Uterus (tissue), 4 donors: Measurements from ENCODE around the gene TBC1D5. TPM values are rescaled to one million over a fixed set of nuclear protein-coding genes. Genes with fewer than 3 reads are reported as not detected.
"Not testable (repeated sequence)": the region's sequence is repeated elsewhere in the genome, so short reads cannot be mapped to it uniquely, and the experiment has no call there.

ENCODE experiments used
- DNase-seq, 2 donors: peaks; one replicate each; pipeline ENCODE4 v3.0.0-alpha.2; 2019 to 2020
- H3K27ac ChIP-seq, 2 donors: fragments of 200-600 bp; sonication (generic); 1 replicate in 1 of 2; 2 replicates in 1 of 2; pipeline ENCODE4 v1.5.1; 2016 to 2018
- H3K27me3 ChIP-seq, 2 donors: fragments of 200-600 bp; sonication (generic); one replicate each; pipeline ENCODE4 v1.5.1; 2018 to 2019; ENCODE audit warnings: control low read depth in 1 of 2
- H3K36me3 ChIP-seq, 2 donors: fragments of 200-600 bp; sonication (generic); one replicate each; pipeline ENCODE4 v1.5.1; 2019; ENCODE audit warnings: control low read depth in 1 of 2
- H3K4me1 ChIP-seq, 2 donors: fragments of 200-600 bp; sonication (generic); one replicate each; pipeline ENCODE4 v1.5.1; 2018 to 2019; ENCODE audit warnings: control low read depth in 1 of 2
- H3K4me3 ChIP-seq, 2 donors: fragments of 200-600 bp; sonication (generic); 1 replicate in 1 of 2; 2 replicates in 1 of 2; pipeline ENCODE4 v1.5.1; 2018 to 2019; ENCODE audit warnings: mild to moderate bottlenecking in 1 of 2
- H3K9me3 ChIP-seq, 2 donors: fragments of 200-600 bp; sonication (generic); one replicate each; pipeline ENCODE4 v1.5.1; 2019; ENCODE audit warnings: control low read depth in 1 of 2
- POLR2A ChIP-seq, 2 donors: fragments of 450-650 bp; IDR thresholded peaks; one replicate each; pipeline ENCODE4 v1.6.1; 2016; ENCODE audit warnings: antibody characterized with exemption in 2 of 2, mild to moderate bottlenecking in 1 of 2, moderate library complexity in 1 of 2
- intact Hi-C: fragments of 100-400 bp; cut with DNase I; formaldehyde crosslinking; loops from one replicate; pipeline ENCODE4 v1.15.1; 2023; ENCODE audit warnings: low total_unique reads
- total RNA-seq, 4 donors: library from RNA; depleted of rRNA in 3 of 4; stranded (reverse); fragments of >200 nt in 3 of 4; gene quantifications; one replicate each; pipeline versions ENCODE4 v1.1.0 to v1.2.4, GENCODE V29; 2014 to 2023
- TF ChIP-seq, protein P1 (sequence below), 4 experiments: fragments of 200-600 bp in 2 of 4; fragments of 450-650 bp in 2 of 4; sonication (generic) in 2 of 4; IDR thresholded peaks; one replicate each; pipeline ENCODE4 v1.5.1; 2016 to 2019; ENCODE audit warnings: antibody characterized with exemption in 4 of 4, mild to moderate bottlenecking in 2 of 4, moderate library complexity in 1 of 4
- donor health status: DM: yes; HTN: yes; CAD: no.

Gene TBC1D5
- total RNA-seq, 4 donors from 2014 or later = 34.6 to 189 (median 75.6) TPM

GRCh38 chr3:17775073-17775472, 32.6 kb upstream of the TBC1D5 start:
- H3K27ac ChIP-seq = no peak overlapping the region
- intact Hi-C loops = no loop called here
- no peak overlapping the region for H3K4me3 ChIP-seq
- no peak for TF ChIP-seq POLR2A (IDR thresholded peaks at IDR 0.05)
- TF ChIP-seq, protein P1, sequence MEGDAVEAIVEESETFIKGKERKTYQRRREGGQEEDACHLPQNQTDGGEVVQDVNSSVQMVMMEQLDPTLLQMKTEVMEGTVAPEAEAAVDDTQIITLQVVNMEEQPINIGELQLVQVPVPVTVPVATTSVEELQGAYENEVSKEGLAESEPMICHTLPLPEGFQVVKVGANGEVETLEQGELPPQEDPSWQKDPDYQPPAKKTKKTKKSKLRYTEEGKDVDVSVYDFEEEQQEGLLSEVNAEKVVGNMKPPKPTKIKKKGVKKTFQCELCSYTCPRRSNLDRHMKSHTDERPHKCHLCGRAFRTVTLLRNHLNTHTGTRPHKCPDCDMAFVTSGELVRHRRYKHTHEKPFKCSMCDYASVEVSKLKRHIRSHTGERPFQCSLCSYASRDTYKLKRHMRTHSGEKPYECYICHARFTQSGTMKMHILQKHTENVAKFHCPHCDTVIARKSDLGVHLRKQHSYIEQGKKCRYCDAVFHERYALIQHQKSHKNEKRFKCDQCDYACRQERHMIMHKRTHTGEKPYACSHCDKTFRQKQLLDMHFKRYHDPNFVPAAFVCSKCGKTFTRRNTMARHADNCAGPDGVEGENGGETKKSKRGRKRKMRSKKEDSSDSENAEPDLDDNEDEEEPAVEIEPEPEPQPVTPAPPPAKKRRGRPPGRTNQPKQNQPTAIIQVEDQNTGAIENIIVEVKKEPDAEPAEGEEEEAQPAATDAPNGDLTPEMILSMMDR (IDR thresholded peaks at IDR 0.05) = no peak
- H3K36me3 ChIP-seq = no peaks in the 10 kb centered on the region
- no peaks in the 10 kb centered on the region for H3K27me3 ChIP-seq
- DNase-seq = no peak
- no peaks in the 10 kb centered on the region for H3K4me1 ChIP-seq
- H3K9me3 ChIP-seq = no peaks in the 10 kb centered on the region

GRCh38 chr3:17774180-17774910, 31.9 kb upstream of the TBC1D5 start:
- H3K4me3 ChIP-seq, DNase-seq, intact Hi-C loops, H3K9me3 ChIP-seq, H3K27me3 ChIP-seq, H3K4me1 ChIP-seq, H3K36me3 ChIP-seq, H3K27ac ChIP-seq: not testable (repeated sequence)

- intact Hi-C loops = no loop called here
- Histone ChIP-seq H3K27me3 (no peaks in the 10 kb centered on the region), H3K36me3 (no peaks in the 10 kb centered on the region), H3K27ac (no peak overlapping the region), H3K4me3 (no peak overlapping the region), H3K9me3 (no peaks in the 10 kb centered on the region), H3K4me1 (no peaks in the 10 kb centered on the region)
- no peak for DNase-seq
- no peak for TF ChIP-seq POLR2A (IDR thresholded peaks at IDR 0.05)
- TF ChIP-seq, protein P1 (IDR thresholded peaks at IDR 0.05) = no peak
Measured at GRCh38 chr3:17772556-17772955, 30.1 kb upstream of the TBC1D5 start.

DNA sequence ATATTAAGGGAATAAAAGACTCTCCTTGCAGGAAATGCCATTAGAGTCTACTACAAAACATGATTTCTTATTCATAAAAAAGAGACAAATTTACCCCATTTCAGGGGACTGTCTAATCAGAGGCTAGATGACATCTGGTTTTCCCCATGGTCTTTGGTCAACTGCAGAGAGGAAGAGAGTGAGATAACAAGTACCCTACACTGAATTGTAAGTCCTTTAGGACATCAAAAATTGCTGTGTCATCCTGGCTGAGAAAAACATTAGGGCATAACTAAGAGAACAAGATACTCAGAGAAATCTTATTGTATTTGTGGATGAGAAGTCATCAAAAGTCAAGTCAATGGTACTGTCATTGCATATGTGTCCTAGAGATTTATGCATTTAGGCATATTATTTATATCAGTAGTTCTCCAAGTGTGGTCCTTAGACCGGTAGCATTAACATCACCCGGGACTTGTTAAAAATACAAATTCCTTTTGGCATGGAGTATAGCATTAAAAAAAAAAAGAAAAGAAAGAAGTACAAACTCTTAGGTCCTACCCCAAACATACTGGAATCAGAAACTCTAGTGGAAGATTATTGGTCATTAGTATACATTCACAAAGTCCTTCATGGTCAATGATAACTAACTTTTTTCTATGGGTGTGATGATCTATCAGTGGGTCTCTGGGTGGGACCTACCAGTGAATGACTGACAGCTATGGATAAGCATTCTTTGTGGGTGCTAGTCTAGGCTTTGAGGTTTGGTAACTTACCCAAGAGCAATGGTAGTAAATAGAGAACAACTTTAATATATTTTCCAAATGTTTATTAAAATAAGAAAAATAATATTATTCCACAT, 29.0 kb upstream of the TBC1D5 start:
- Histone ChIP-seq H3K27ac (no peak overlapping the region), H3K4me3 (no peak overlapping the region), H3K27me3 (no peaks in the 10 kb centered on the region), H3K4me1 (no peaks in the 10 kb centered on the region), H3K9me3 (no peaks in the 10 kb centered on the region), H3K36me3 (no peaks in the 10 kb centered on the region)
- intact Hi-C loops = no loop called here
- DNase-seq = no peak
- TF ChIP-seq POLR2A (IDR thresholded peaks at IDR 0.05) = no peak
- TF ChIP-seq, protein P1 (IDR thresholded peaks at IDR 0.05) = no peak

- H3K27ac ChIP-seq = no peak overlapping the region
- no peaks in the 10 kb centered on the region for H3K27me3 ChIP-seq
- H3K4me1 ChIP-seq = no peaks in the 10 kb centered on the region
- H3K36me3 ChIP-seq = no peaks in the 10 kb centered on the region
- no peaks in the 10 kb centered on the region for H3K9me3 ChIP-seq
- TF ChIP-seq, protein P1 (IDR thresholded peaks at IDR 0.05) = no peak
- no peak for TF ChIP-seq POLR2A (IDR thresholded peaks at IDR 0.05)
- no peak for DNase-seq
- no peak overlapping the region for H3K4me3 ChIP-seq
- intact Hi-C loops = no loop called here
Measured at GRCh38 chr3:17770682-17771081, 28.3 kb upstream of the TBC1D5 start.
